ENCODE measurements around the gene TMEM209. TPM values are rescaled to one million over a fixed set of nuclear protein-coding genes. Genes with fewer than 3 reads are reported as not detected.

TMEM209 gene
- polyA plus RNA-seq, 1 donor from 2014 or later: 14.6 TPM

GRCh38 chr7:130157700-130158099 is 47.5 kb downstream of the TMEM209 start:
- Histone ChIP-seq H2AFZ (ENCODE audit: low read depth, low read length) (no peak overlapping the region), H3K27me3 (ENCODE audit: insufficient read depth, low read depth, low read length) (no peaks in the 10 kb centered on the region), H3K9me2 (ENCODE audit: insufficient read depth, low read length) (no peaks in the 10 kb centered on the region), H3K4me2 (ENCODE audit: low read length) (no peak overlapping the region), H3K36me3 (ENCODE audit: insufficient read depth, low read length) (no peaks in the 10 kb centered on the region), H3K9ac (ENCODE audit: low read length) (no peak overlapping the region), H3K9me3 (ENCODE audit: low read length) (no peaks in the 10 kb centered on the region), H3K4me3 (ENCODE audit: low read length) (no peak overlapping the region), H4K20me1 (ENCODE audit: insufficient read depth) (no peaks in the 10 kb centered on the region), H3K27ac (ENCODE audit: low read length) (no peak overlapping the region), H3K79me2 (replicated peaks; ENCODE audit: insufficient read depth, low read length) (no peaks in the 10 kb centered on the region), H3F3A (ENCODE audit: insufficient read depth, low read length, poor library complexity, severe bottlenecking) (no peaks in the 10 kb centered on the region)
- TF ChIP-seq POLR2AphosphoS5 (IDR thresholded peaks at IDR 0.05): no peak
- no peak for TF ChIP-seq REST (IDR thresholded peaks at IDR 0.05; ENCODE audit: borderline replicate concordance)
- no peak for TF ChIP-seq RAD21 (conservative IDR thresholded peaks at IDR 0.05)
- no peak for TF ChIP-seq EZH2 (IDR thresholded peaks at IDR 0.05; ENCODE audit: borderline replicate concordance, insufficient read depth, low read length, poor library complexity, severe bottlenecking)
- no peak for TF ChIP-seq CTCF (IDR thresholded peaks at IDR 0.05; ENCODE audit: poor library complexity, severe bottlenecking)
- no peak for TF ChIP-seq EP300 (conservative IDR thresholded peaks at IDR 0.05; ENCODE audit: poor library complexity, severe bottlenecking)

- no peaks in the 10 kb centered on the region for H3K36me3 ChIP-seq (ENCODE audit: insufficient read depth, low read length)
- no peak overlapping the region for H3K4me3 ChIP-seq (ENCODE audit: low read length)
- no peaks in the 10 kb centered on the region for H3K27me3 ChIP-seq (ENCODE audit: insufficient read depth, low read depth, low read length)
- no peak overlapping the region for H2AFZ ChIP-seq (ENCODE audit: low read depth, low read length)
- no peak overlapping the region for H3K4me2 ChIP-seq (ENCODE audit: low read length)
- H3K9me2 ChIP-seq (ENCODE audit: insufficient read depth, low read length): no peaks in the 10 kb centered on the region
- no peak overlapping the region for H3K9ac ChIP-seq (ENCODE audit: low read length)
- H3K79me2 ChIP-seq (replicated peaks; ENCODE audit: insufficient read depth, low read length): no peaks in the 10 kb centered on the region
- H3K27ac ChIP-seq (ENCODE audit: low read length): no peak overlapping the region
- no peaks in the 10 kb centered on the region for H4K20me1 ChIP-seq (ENCODE audit: insufficient read depth)
- H3F3A ChIP-seq (ENCODE audit: insufficient read depth, low read length, poor library complexity, severe bottlenecking): no peaks in the 10 kb centered on the region
- no peaks in the 10 kb centered on the region for H3K9me3 ChIP-seq (ENCODE audit: low read length)
- TF ChIP-seq EP300 (conservative IDR thresholded peaks at IDR 0.05; ENCODE audit: poor library complexity, severe bottlenecking): no peak
- no peak for TF ChIP-seq TAF1 (IDR thresholded peaks at IDR 0.05; ENCODE audit: low read depth)
- no peak for TF ChIP-seq MXI1 (conservative IDR thresholded peaks at IDR 0.05; ENCODE audit: poor library complexity, severe bottlenecking)
- TF ChIP-seq SMC3 (conservative IDR thresholded peaks at IDR 0.05; ENCODE audit: poor library complexity): no peak
Measured at GRCh38 chr7:130156140-130156539, 49.1 kb downstream of the TMEM209 start.
